ENCODE results near the gene PURB. TPM values are rescaled to one million over a fixed set of nuclear protein-coding genes. Genes with fewer than 3 reads are reported as not detected.

Gene PURB
- total and polyA plus RNA-seq, 2 experiments from 2014 or later = 3.1 to 27.1 TPM

- Histone ChIP-seq H3K27me3 (ENCODE audit: insufficient read depth) (no peaks in the 10 kb centered on the region), H3K4me1 (ENCODE audit: insufficient read depth) (no peaks in the 10 kb centered on the region), H3K4me3 (no peak overlapping the region), H3K4me2 (no peak overlapping the region), H3K36me3 (ENCODE audit: insufficient read depth) (no peaks in the 10 kb centered on the region), H2AFZ (no peak overlapping the region), H3K27ac (ENCODE audit: low read depth) (no peak overlapping the region), H3K79me2 (replicated peaks; ENCODE audit: insufficient read depth) (peaks cover 4% of the 10 kb centered on the region; the same call in 1 of the 2 replicates), H3K9me2 (ENCODE audit: insufficient read depth) (no peaks in the 10 kb centered on the region), H3F3A (replicated peaks; ENCODE audit: low read depth) (no peaks in the 10 kb centered on the region), H4K20me1 (replicated peaks; ENCODE audit: insufficient read depth) (no peaks in the 10 kb centered on the region)
- Mint-ChIP-seq H3K36me3 (ENCODE audit: low read depth) (no peaks in the 10 kb centered on the region), H3K4me1 (no peaks in the 10 kb centered on the region), H3K27ac (no peak overlapping the region), H3K9me3 (no peaks in the 10 kb centered on the region), H3K27me3 (ENCODE audit: insufficient read depth, low read depth, poor library complexity) (peaks cover 12% of the 10 kb centered on the region), H3K4me3 (no peak overlapping the region)
- DNase-seq (ENCODE audit: low spot score) = no peak
- TF ChIP-seq POLR2AphosphoS5 (IDR thresholded peaks at IDR 0.05; ENCODE audit: low read depth) = no peak
- no peak for TF ChIP-seq EZH2 (IDR thresholded peaks at IDR 0.05; ENCODE audit: low read depth, unreplicated experiment)
- TF ChIP-seq CREB1 (CRISPR knock-in tag; IDR thresholded peaks at IDR 0.05; ENCODE audit: low read depth) = no peak
- TF ChIP-seq EZH2phosphoT487 (IDR thresholded peaks at IDR 0.05; ENCODE audit: unreplicated experiment) = no peak
- TF ChIP-seq NANOG (IDR thresholded peaks at IDR 0.05; ENCODE audit: borderline replicate concordance) = no peak
- no peak for TF ChIP-seq ZNF462 (CRISPR knock-in tag; IDR thresholded peaks at IDR 0.05)
- no peak for TF ChIP-seq ZNF114 (CRISPR knock-in tag; IDR thresholded peaks at IDR 0.05)
- TF ChIP-seq CTCF (conservative IDR thresholded peaks at IDR 0.05; ENCODE audit: low read depth in 2 of 2) = no peak
- TF ChIP-seq ETS1 (IDR thresholded peaks at IDR 0.05) = no peak
- TF ChIP-seq STAT1 (IDR thresholded peaks at IDR 0.05; ENCODE audit: unreplicated experiment) = no peak
- TF ChIP-seq JUNB (IDR thresholded peaks at IDR 0.05; ENCODE audit: unreplicated experiment) = no peak
- no peak for TF ChIP-seq ZNF331 (CRISPR knock-in tag; IDR thresholded peaks at IDR 0.05; ENCODE audit: low read depth)
- TF ChIP-seq REST (IDR thresholded peaks at IDR 0.05; ENCODE audit: unreplicated experiment) = no peak
- no peak for ATAC-seq
Observed at GRCh38 chr7:44891372-44891771, 6.0 kb upstream of the PURB start.

Data from GM23338 (cell line).